ENCODE measurements around the gene NELL1. TPM values are rescaled to one million over a fixed set of nuclear protein-coding genes. Genes with fewer than 3 reads are reported as not detected.

The NELL1 gene
- polyA plus RNA-seq, 1 experiment: not detected

- ChIA-PET CTCF (no interaction called here), POLR2A (no interaction called here)
- no peak for TF ChIP-seq CTCF (IDR thresholded peaks at IDR 0.05; ENCODE audit: low read depth, low read length)
- H3K27ac ChIP-seq (ENCODE audit: low read depth, low read length): no peak overlapping the region
- no peak for DNase-seq (ENCODE audit: low read depth, low spot score)
- peaks cover 11% of the 10 kb centered on the region; the same call in 1 of the 2 replicates for H3K9me3 ChIP-seq (ENCODE audit: control insufficient read depth, insufficient read depth, low read length)
- H3K4me3 ChIP-seq (ENCODE audit: low read depth, low read length): no peak overlapping the region
- H3K27me3 ChIP-seq (ENCODE audit: control insufficient read depth, insufficient read depth, low read length): no peaks in the 10 kb centered on the region
These were observed 871.9 kb downstream of the NELL1 start for GRCh38 chr11:21541187-21541751.

GRCh38 chr11:21543901-21544300 lies 874.5 kb downstream of the NELL1 start:
- ChIA-PET POLR2A (no interaction called here), CTCF (no interaction called here)
- H3K9me3 ChIP-seq (ENCODE audit: control insufficient read depth, insufficient read depth, low read length): peaks cover 11% of the 10 kb centered on the region; the same call in 1 of the 2 replicates
- H3K27ac ChIP-seq (ENCODE audit: low read depth, low read length): no peak overlapping the region
- H3K4me3 ChIP-seq (ENCODE audit: low read depth, low read length): no peak overlapping the region
- DNase-seq (ENCODE audit: low read depth, low spot score): no peak
- TF ChIP-seq CTCF (IDR thresholded peaks at IDR 0.05; ENCODE audit: low read depth, low read length): no peak
- no peaks in the 10 kb centered on the region for H3K27me3 ChIP-seq (ENCODE audit: control insufficient read depth, insufficient read depth, low read length)

GRCh38 chr11:21545699-21546098 lies 876.3 kb downstream of the NELL1 start:
- CTCF ChIA-PET: no interaction called here
- H3K27me3 ChIP-seq (ENCODE audit: control insufficient read depth, insufficient read depth, low read length): no peaks in the 10 kb centered on the region
- H3K27ac ChIP-seq (ENCODE audit: low read depth, low read length): no peak overlapping the region
- H3K4me3 ChIP-seq (ENCODE audit: low read depth, low read length): no peak overlapping the region
- no peak for DNase-seq (ENCODE audit: low read depth, low spot score)
- TF ChIP-seq CTCF (IDR thresholded peaks at IDR 0.05; ENCODE audit: low read depth, low read length): no peak
- POLR2A ChIA-PET: no interaction called here
- no peaks in the 10 kb centered on the region for H3K9me3 ChIP-seq (ENCODE audit: control insufficient read depth, insufficient read depth, low read length)

GRCh38 chr11:21546703-21547102 lies 877.3 kb downstream of the NELL1 start:
- Histone ChIP-seq H3K4me3 (ENCODE audit: low read depth, low read length) (no peak overlapping the region), H3K27me3 (ENCODE audit: control insufficient read depth, insufficient read depth, low read length) (no peaks in the 10 kb centered on the region), H3K27ac (ENCODE audit: low read depth, low read length) (no peak overlapping the region), H3K9me3 (ENCODE audit: control insufficient read depth, insufficient read depth, low read length) (no peaks in the 10 kb centered on the region)
- ChIA-PET CTCF (no interaction called here), POLR2A (no interaction called here)
- DNase-seq (ENCODE audit: low read depth, low spot score): no peak
- no peak for TF ChIP-seq CTCF (IDR thresholded peaks at IDR 0.05; ENCODE audit: low read depth, low read length)

GRCh38 chr11:21552911-21553310 lies 883.5 kb downstream of the NELL1 start:
- POLR2A ChIA-PET: no interaction called here
- Histone ChIP-seq H3K27me3 (ENCODE audit: control insufficient read depth, insufficient read depth, low read length) (no peaks in the 10 kb centered on the region), H3K27ac (ENCODE audit: low read depth, low read length) (no peak overlapping the region), H3K9me3 (ENCODE audit: control insufficient read depth, insufficient read depth, low read length) (peaks cover 2% of the 10 kb centered on the region; the same call in 1 of the 2 replicates), H3K4me3 (ENCODE audit: low read depth, low read length) (no peak overlapping the region)
- DNase-seq (ENCODE audit: low read depth, low spot score): no peak
- CTCF ChIA-PET: no interaction called here
- no peak for TF ChIP-seq CTCF (IDR thresholded peaks at IDR 0.05; ENCODE audit: low read depth, low read length)
